ENCODE measurements around the gene NT5DC4.

NT5DC4 gene

GRCh38 chr2:112773556-112773955 lies 52.7 kb downstream of the NT5DC4 start:
- in situ Hi-C loops (cut with MboI; ENCODE audit: low pct_unique_long_range_greater_than_20kb, low sequenced_read_pairs, unreplicated experiment) = no loop called here
- TF ChIP-seq CTCF (IDR thresholded peaks at IDR 0.05; ENCODE audit: extremely low read depth, insufficient read depth, missing control alignments) = no peak
- no peak for DNase-seq (ENCODE audit: low spot score)

DNA sequence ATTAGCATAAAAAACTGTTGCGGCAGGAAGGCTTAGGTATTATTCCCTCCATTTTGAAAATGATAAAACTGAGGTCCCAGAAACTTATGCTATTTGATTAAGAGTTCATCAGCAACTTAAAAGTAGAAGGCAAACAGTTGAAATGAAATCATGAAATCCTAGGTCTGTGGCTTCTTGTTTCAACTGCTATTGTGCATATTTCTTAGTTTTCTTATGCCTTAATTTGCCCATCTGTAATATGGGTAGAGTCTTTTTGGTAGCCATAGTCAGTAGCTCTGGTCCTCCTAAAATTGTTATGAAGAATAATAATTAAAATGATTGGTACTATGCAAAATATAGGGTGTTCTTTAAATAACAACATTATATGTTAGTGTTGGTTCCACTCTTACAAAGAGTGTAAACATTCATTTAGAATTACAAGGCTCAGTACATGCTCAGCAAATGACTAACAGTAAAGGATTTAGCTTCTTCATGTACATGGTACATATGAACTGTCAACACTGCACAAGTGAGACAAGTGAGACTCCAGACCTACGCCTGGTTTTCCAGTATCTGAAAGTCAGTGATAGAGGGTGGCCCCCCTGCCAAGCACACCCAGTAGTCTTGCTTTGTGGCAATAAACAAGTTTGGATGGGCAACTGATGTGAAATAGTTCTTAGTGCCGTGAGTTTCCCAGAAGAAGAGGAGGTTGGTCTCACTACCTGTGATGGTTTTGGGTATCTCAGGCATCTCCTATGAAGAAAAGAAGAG lies 53.9 kb downstream of the NT5DC4 start:
- no peak for TF ChIP-seq CTCF (IDR thresholded peaks at IDR 0.05; ENCODE audit: extremely low read depth, insufficient read depth, missing control alignments)
- no peak for DNase-seq (ENCODE audit: low spot score)
- in situ Hi-C loops (cut with MboI; ENCODE audit: low pct_unique_long_range_greater_than_20kb, low sequenced_read_pairs, unreplicated experiment) = no loop called here

DNA sequence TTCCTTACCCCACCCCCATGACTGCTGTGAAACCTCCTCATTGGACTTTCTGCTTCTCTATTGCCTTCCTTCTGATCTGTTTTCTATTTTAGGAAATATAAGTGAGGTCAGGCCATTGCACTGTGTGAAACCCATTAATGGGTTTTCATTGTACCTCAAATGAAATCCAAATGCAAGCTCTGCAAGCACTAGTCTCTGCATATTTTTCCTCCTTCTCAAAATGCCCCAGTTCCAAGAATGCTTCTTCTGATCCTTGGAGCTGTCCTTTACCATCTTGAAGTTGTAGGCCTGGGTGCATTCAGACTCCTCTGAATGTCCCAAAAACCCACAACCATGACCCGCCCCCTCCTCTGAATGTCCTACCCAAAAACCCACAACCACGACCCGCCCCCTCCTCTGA lies 55.3 kb downstream of the NT5DC4 start:
- DNase-seq (ENCODE audit: low spot score) = no peak
- in situ Hi-C loops (cut with MboI; ENCODE audit: low pct_unique_long_range_greater_than_20kb, low sequenced_read_pairs, unreplicated experiment) = no loop called here
- no peak for TF ChIP-seq CTCF (IDR thresholded peaks at IDR 0.05; ENCODE audit: extremely low read depth, insufficient read depth, missing control alignments)

- no peak for DNase-seq (ENCODE audit: low spot score)
- no peak for TF ChIP-seq CTCF (IDR thresholded peaks at IDR 0.05; ENCODE audit: extremely low read depth, insufficient read depth, missing control alignments)
- in situ Hi-C loops (cut with MboI; ENCODE audit: low pct_unique_long_range_greater_than_20kb, low sequenced_read_pairs, unreplicated experiment) = no loop called here
Measured at GRCh38 chr2:112777036-112777435, 56.2 kb downstream of the NT5DC4 start.

DNA sequence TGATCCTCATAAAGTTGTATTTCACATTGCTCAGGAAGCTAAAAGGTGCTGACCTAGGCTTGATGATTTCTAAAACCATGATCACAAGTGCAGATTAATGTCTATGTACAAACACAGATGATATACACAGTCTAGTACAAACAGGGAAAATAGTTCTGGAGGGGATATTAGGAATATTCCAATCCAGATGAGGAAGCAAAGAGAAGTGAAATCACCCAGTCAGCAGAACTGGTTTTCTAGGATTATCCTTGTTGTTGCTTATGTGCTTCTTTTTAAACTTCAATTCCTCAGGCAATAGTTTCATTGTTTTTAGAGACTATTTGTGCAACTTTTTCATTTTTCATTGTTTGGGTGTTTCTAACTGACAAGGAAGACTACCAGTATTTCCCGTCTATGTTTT lies 58.8 kb downstream of the NT5DC4 start:
- TF ChIP-seq CTCF (IDR thresholded peaks at IDR 0.05; ENCODE audit: extremely low read depth, insufficient read depth, missing control alignments) = no peak
- no peak for DNase-seq (ENCODE audit: low spot score)
- in situ Hi-C loops (cut with MboI; ENCODE audit: low pct_unique_long_range_greater_than_20kb, low sequenced_read_pairs, unreplicated experiment) = no loop called here

DNA sequence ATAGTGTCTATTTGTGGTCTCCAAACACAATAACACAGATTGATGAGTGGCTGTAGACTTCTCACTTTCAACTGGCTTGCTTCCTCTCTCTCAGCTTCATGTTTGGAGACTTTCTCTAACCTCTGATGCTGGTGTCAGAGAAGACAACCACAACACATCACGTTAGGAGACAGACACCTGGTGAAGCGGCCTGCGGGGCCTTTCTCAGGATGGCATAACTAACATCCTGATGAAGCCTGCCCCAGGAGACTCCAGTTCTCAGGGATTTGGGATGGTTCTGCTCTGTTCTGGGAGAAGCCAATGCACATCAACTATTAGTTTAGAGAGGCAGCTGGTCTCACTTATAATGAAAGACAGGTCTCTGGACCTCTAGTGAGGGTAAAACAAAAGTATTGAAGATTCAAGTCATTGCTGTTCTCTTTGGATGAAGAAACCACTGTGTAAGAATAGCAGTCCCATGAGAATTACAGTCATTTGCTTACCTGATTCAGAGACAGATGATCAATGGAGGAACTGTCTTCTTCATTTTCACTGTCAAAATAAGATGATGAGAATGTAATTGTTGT lies 61.5 kb downstream of the NT5DC4 start:
- no peak for TF ChIP-seq CTCF (IDR thresholded peaks at IDR 0.05; ENCODE audit: extremely low read depth, insufficient read depth, missing control alignments)
- in situ Hi-C loops (cut with MboI; ENCODE audit: low pct_unique_long_range_greater_than_20kb, low sequenced_read_pairs, unreplicated experiment) = no loop called here
- peak; percentile 24 for DNase-seq (ENCODE audit: low spot score)

All from GM13977 (cell line).